Duodenal mucosa (tissue), 2 donors: ENCODE results near the gene LPAR2.

Experiments used
- H3K27ac ChIP-seq: one replicate; pipeline ENCODE4 v1.7.0; 2013; ENCODE audit warnings: low read depth, low read length
- H3K27me3 ChIP-seq, 2 donors: one replicate each; pipeline ENCODE4 v1.7.0; 2013; ENCODE audit warnings: low read length in 2 of 2, control low read depth in 1 of 2; ENCODE audit not compliant: insufficient read depth in 2 of 2, control insufficient read depth in 1 of 2
- H3K36me3 ChIP-seq, 2 donors: one replicate each; pipeline ENCODE4 v1.7.0; 2013; ENCODE audit warnings: low read length in 2 of 2, control low read depth in 1 of 2; ENCODE audit not compliant: insufficient read depth in 2 of 2, control insufficient read depth in 1 of 2
- H3K4me1 ChIP-seq, 2 donors: one replicate each; pipeline ENCODE4 v1.7.0; 2013; ENCODE audit warnings: low read length in 2 of 2, control low read depth in 1 of 2; ENCODE audit not compliant: insufficient read depth in 2 of 2, control insufficient read depth in 1 of 2
- H3K4me3 ChIP-seq, 2 donors: one replicate each; pipeline ENCODE4 v1.7.0; 2013; ENCODE audit warnings: low read length in 2 of 2, low read depth in 1 of 2
- H3K9ac ChIP-seq, 2 donors: one replicate each; pipeline ENCODE4 v1.7.0; 2013; ENCODE audit warnings: low read length in 2 of 2, low read depth in 1 of 2
- H3K9me3 ChIP-seq, 2 donors: one replicate each; pipeline ENCODE4 v1.7.0; 2013; ENCODE audit warnings: low read length in 2 of 2, control low read depth in 1 of 2; ENCODE audit not compliant: control insufficient read depth in 1 of 2

LPAR2 gene

DNA sequence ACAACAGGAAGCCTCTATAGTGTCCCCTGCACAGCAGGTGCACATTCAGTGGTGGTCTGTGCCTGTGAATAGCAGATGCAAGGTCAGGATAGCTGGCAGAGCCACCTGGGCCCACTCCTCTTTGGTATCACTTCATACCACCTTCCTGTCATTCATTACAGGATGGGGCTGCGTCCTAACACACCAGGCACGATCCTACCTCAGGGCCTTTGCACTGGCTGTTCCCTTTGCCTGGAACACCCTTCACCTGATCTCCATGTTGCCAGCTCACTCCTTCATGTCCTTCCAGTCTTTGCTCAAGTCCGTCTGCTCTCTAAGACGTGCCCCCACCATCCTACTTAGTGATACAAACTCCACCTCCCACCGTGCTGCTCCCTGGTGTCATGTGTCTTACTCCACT is 4.6 kb upstream of the LPAR2 start:
- Histone ChIP-seq H3K27ac (no peak overlapping the region), H3K36me3 (peaks cover 23 to 29% of the 10 kb centered on the region in 2 donors), H3K27me3 (no peaks in the 10 kb centered on the region), H3K4me3 (no peak overlapping the region), H3K9ac (no peak overlapping the region), H3K4me1 (peaks cover 0 to 2% of the 10 kb centered on the region in 2 donors), H3K9me3 (no peaks in the 10 kb centered on the region)

DNA sequence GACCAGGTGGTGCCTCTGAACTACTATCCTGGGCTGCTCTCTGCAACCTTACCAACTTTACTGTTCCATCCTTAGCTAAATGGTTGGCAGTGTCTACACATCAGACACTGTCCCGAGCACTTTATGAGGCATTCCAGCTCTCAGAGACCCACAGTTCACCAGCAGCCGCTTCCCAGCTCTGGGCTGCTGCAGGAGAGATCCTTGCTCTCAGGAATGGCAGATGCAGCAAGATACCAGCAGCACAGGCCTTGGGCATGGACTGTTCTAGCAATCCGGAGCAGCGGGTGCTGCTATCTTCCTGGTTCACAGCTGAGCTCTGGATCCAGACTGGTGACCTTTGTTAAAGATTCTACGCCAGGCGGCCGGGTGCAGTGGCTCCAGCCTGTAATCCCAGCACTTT is 3.3 kb upstream of the LPAR2 start:
- no peak overlapping the region for H3K27ac ChIP-seq
- peaks cover 0 to 8% of the 10 kb centered on the region in 2 donors for H3K4me1 ChIP-seq
- no peaks in the 10 kb centered on the region for H3K27me3 ChIP-seq
- H3K36me3 ChIP-seq: peaks cover 19 to 22% of the 10 kb centered on the region in 2 donors
- H3K4me3 ChIP-seq: no peak overlapping the region
- no peak overlapping the region for H3K9ac ChIP-seq
- no peaks in the 10 kb centered on the region for H3K9me3 ChIP-seq

DNA sequence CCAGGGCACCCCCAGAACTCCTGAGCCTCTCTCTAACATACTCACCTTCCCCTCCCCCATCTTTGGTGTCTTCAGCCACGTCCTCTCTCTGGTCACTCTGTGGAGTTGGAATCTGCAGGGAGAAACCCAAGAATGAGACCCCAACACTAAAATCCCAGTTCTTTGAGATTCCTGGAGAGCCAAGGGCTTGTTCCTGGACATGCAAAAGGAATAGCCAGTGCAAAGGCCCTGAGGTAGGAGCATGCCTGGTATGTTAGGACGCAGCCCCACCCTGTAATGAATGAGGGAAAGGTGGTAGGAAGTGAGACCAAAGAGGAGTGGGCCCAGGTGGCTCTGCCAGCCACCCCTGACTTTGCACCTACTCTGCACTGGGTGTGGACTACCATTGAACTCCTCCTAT is 2.4 kb upstream of the LPAR2 start:
- Histone ChIP-seq H3K4me3 (no peak overlapping the region), H3K9me3 (no peaks in the 10 kb centered on the region), H3K27ac (no peak overlapping the region), H3K9ac (no peak overlapping the region), H3K4me1 (peaks cover 0 to 8% of the 10 kb centered on the region in 2 donors), H3K27me3 (no peaks in the 10 kb centered on the region), H3K36me3 (peaks cover 16 to 21% of the 10 kb centered on the region in 2 donors)

DNA sequence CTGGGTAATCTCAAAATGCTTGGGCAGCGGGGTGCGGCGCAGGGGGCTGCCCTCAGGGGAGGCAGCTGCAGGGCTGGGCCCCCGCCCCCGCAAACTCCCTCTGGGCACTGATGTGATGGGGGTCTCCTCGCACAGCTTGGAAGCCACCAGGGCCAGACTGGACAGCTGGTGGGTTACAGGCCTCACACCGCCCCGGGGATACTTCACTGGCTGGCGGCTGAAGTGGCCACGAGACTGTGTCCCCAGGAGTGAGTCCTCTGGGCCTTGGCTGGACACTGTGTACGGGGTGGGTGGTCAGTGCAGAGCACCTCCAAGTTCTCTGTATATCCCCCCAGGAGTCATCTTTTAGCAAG is 2.0 kb upstream of the LPAR2 start:
- Histone ChIP-seq H3K27ac (no peak overlapping the region), H3K4me3 (no peak overlapping the region), H3K27me3 (no peaks in the 10 kb centered on the region), H3K9me3 (no peaks in the 10 kb centered on the region), H3K9ac (no peak overlapping the region), H3K4me1 (peaks cover 0 to 8% of the 10 kb centered on the region in 2 donors), H3K36me3 (peaks cover 12 to 17% of the 10 kb centered on the region in 2 donors)

DNA sequence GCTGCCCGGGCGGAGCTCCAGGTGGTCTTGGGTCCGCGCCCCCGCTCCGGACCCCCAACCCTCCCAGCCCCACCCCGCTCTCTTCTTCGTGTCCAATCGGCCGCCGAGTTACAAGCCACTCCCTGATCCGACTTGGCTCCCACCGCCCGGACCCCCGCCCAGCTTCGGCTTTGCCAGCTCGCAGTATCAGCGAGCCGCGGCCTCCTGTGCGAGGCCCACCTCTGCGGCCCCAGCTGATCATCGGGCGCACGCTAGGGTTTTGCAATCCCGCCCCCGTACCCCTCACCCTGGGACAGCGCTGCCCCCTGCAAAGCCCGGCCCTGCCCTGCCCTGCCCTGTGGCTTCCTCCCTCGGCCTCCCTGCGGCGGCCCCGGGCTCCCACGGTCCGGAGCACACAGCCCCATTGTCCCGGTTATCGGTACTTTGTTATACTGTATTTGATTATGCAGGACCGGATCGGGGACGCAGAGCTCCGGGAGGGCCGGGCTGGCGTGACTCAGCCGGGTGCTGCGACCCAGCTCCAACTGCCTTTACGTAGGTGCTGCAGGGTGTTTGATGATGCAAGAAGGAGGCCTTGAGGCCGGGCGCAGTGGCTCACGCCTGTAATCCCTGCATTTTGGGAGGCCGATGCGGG is 598 bp upstream of the LPAR2 start:
- Histone ChIP-seq H3K27ac (peak overlapping the region; percentile 11), H3K9me3 (no peaks in the 10 kb centered on the region)

DNA sequence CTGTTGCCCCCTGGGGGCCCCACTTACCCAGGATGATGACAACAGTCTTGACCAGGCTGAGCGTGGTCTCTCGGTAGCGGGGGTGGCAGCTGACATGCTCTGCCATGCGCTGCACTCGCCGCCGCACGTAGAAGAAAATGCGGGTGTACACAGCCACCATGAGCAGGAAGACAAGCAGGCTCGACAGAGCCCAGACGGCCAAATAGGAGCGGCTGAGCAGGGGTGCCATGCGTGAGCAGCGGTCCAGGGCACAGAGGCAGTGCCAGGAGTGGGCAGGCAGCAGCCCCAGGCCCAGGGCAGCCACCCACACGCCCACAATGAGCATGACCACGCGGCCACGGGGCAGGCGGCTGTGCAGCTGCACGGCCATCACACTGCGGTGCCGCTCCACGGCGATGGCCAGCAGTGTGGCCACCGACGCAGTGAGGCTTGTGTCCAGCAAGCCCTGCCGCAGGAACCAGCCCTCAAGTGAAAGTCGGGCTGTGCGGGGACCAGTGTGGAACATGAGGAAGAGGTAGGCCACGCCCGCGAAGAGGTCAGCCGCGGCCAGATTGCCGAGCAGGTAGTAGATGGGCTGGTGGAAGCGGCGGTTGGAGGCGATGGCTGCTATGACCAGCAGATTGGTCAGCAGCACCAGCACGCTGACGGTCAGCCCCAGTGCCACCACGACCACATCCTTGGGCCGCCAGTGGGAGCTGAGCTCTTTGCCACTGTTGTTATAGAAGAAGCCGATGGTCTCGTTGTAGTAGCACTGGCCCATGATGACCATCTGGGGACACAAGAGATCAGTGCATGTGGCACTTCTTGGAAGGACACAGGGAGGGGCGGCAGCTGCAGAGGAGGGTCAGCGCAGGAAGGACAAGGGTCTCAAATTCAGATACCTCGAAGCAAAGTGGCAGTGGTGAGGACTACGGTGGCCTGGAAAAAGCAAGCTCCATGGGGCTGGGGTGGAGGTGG is 1.2 kb downstream of the LPAR2 start:
- H3K9me3 ChIP-seq: no peaks in the 10 kb centered on the region
- H3K9ac ChIP-seq: peak overlapping the region; percentile 44 to 52
- no peak overlapping the region for H3K27ac ChIP-seq
- H3K36me3 ChIP-seq: no peaks in the 10 kb centered on the region
- no peaks in the 10 kb centered on the region for H3K27me3 ChIP-seq
- peaks cover 0 to 8% of the 10 kb centered on the region in 2 donors for H3K4me1 ChIP-seq
- H3K4me3 ChIP-seq: peak overlapping the region; percentile 55 to 73

More for the DNA sequence above, 598 bp upstream of the LPAR2 start:
- peak overlapping the region; percentile 46 to 73 for H3K4me3 ChIP-seq
- H3K9ac ChIP-seq: peak overlapping the region; percentile 25 to 41
- peaks cover 0 to 5% of the 10 kb centered on the region in 2 donors for H3K36me3 ChIP-seq
- H3K4me1 ChIP-seq: peaks cover 0 to 8% of the 10 kb centered on the region in 2 donors
- no peaks in the 10 kb centered on the region for H3K27me3 ChIP-seq

DNA sequence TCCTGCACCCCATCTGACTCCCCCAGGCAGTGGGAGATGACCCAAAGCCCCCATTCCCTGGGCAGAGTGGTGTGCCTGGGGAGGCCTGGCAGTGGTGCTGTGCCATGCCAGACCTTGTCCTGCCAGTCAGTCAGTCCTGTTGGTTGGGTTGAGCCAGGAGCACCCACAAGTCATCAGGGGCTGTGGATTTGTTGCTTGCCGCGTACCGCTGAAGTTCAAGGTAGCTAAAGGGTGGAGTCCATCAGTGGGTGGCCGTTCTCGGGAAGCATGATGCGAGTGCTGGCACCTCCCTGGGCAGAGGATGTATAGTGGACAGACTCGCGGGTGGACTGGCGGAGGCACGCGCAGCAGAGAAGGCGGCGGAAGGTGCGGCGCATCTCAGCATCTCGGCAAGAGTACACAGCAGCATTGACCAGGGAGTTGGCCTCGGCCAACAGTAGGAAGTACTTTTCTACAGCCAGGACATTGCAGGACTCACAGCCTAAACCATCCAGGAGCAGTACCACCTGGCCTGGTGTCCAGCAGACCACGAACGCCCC is 3.9 kb downstream of the LPAR2 start:
- H3K36me3 ChIP-seq: no peaks in the 10 kb centered on the region
- H3K27ac ChIP-seq: no peak overlapping the region
- H3K4me3 ChIP-seq: no peak overlapping the region
- no peaks in the 10 kb centered on the region for H3K9me3 ChIP-seq
- H3K9ac ChIP-seq: no peak overlapping the region
- peaks cover 3 to 9% of the 10 kb centered on the region in 2 donors for H3K4me1 ChIP-seq
- H3K27me3 ChIP-seq: no peaks in the 10 kb centered on the region

DNA sequence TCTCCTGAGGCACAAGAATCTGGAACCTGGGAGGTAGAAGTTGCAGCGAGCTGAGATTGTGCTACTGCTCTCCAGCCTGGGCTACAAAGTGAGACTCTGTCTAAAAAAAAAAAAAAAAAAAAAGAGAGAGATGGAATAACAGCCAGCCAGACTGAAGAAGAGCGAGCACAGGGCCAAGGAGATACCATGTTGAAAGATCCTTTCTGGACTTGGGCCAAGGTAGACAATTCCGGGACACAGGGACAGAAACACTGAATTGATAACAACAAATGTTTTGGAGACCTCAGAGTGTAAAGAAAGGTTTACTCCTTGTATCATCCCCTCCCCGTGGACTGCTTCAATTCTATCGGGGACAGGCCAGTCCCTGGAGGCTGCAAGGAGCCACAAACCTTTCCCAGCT is 4.6 kb downstream of the LPAR2 start:
- H3K27me3 ChIP-seq: no peaks in the 10 kb centered on the region
- H3K9me3 ChIP-seq: no peaks in the 10 kb centered on the region
- H3K4me1 ChIP-seq: peaks cover 7 to 14% of the 10 kb centered on the region in 2 donors
- H3K36me3 ChIP-seq: no peaks in the 10 kb centered on the region
- H3K9ac ChIP-seq: no peak overlapping the region
- H3K27ac ChIP-seq: no peak overlapping the region
- no peak overlapping the region for H3K4me3 ChIP-seq

DNA sequence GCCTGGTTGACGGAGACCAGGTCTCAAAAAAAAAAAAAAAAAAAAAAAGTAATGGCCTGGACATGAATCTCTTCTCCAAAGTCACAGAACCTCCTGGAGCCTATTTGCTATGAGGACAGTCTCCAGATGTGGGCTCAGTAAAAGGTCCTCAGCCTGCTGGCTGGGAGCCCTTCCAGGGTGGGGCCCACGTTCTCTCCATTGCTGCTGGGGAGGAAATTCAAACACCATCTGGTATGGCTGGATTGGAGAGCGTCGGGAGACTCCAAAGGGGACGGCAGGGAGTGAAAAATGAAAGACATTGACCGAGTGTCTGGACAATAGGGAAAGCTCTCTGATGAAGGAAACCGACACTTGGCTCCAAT is 8.2 kb downstream of the LPAR2 start:
- no peaks in the 10 kb centered on the region for H3K9me3 ChIP-seq
- no peak overlapping the region for H3K27ac ChIP-seq
- no peak overlapping the region for H3K4me3 ChIP-seq
- no peak overlapping the region for H3K9ac ChIP-seq
- no peaks in the 10 kb centered on the region for H3K36me3 ChIP-seq
- peaks cover 6 to 7% of the 10 kb centered on the region in 2 donors for H3K4me1 ChIP-seq
- H3K27me3 ChIP-seq: no peaks in the 10 kb centered on the region

DNA sequence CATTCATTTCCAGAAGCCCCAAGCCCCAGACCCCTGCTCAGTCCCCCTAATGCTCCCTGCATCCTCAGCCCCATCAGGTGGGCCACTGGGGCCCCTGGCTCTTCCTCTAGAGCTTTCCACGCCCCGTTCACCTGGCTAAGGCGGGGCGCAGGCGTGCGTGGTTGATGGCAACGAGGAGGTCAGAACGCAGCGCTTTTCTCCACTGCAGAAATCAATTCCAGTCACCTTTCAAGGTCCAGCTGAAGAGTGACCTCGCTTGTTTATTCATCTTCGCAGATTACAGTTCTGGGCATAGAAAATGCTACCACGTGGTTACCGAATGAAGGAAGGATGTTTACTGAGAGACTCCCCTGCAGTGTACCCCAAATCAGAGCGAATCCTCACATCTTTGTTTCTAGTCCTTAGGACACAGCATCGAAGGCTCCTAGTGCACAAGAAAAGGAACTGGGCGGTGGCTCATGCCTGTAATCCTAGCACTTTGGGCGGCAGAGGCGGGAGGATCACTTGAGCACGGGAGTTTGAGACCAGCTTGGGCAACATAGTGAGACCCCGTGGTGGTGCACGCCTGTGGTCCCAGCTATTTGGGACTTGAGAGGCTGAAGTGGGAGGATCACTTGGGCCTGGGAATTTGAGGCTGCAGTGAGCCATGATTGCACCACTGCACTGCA is 8.7 kb downstream of the LPAR2 start:
- no peaks in the 10 kb centered on the region for H3K36me3 ChIP-seq
- peaks cover 6 to 7% of the 10 kb centered on the region in 2 donors for H3K4me1 ChIP-seq
- no peaks in the 10 kb centered on the region for H3K27me3 ChIP-seq
- no peaks in the 10 kb centered on the region for H3K9me3 ChIP-seq
- no peak overlapping the region for H3K9ac ChIP-seq
- H3K4me3 ChIP-seq: peak overlapping the region; percentile 52 to 62
- H3K27ac ChIP-seq: no peak overlapping the region
